K562 (cell line): ENCODE data around the gene ST6GALNAC5. TPM values are rescaled to one million over a fixed set of nuclear protein-coding genes. Genes with fewer than 3 reads are reported as not detected.

Source experiments
- ATAC-seq: fragments of 200-7000 bp; cut with Tn5 transposase; 3 replicates; pipeline ENCODE4 v1.9.1; 2020; ENCODE audit warnings: moderate library complexity
- BruUV-seq: library from RNA; stranded (reverse); fragments of 400-500 nt; replicated peaks from 2 replicates; lab custom pipeline; 2021; lab: Mats Ljungman, UMichigan
- CTCF ChIA-PET: fragments of 300-600 bp; formaldehyde crosslinking; extraction: SDS; loops from one replicate; lab custom pipeline; 2021; ENCODE audit warnings: low intra/inter-chr PET ratio; lab: Yijun Ruan, JAX
- POLR2A ChIA-PET: fragments of 300-600, 350-650 bp; sonication (Branson Sonifier 250); formaldehyde crosslinking; extraction: SDS; loops from one replicate; lab custom pipeline; 2021; ENCODE audit warnings: antibody characterized with exemption, inconsistent platforms; lab: Yijun Ruan, JAX
- DNase-seq, 4 experiments: peaks; one replicate each; pipeline versions ENCODE4 v3.0.0 to v3.0.0-alpha.2; 2011 to 2018; ENCODE audit warnings: low spot score in 3 of 4, mixed read lengths in 3 of 4; ENCODE audit errors: extremely low read depth in 1 of 4
- FAIRE-seq: peaks from 2 replicates; lab custom pipeline; 2011; peaks lifted over from hg19 to GRCh38; lab: Jason Lieb, UNC
- H2AFZ ChIP-seq: 2 replicates; pipeline ENCODE4 v1.6.0; 2011; ENCODE audit warnings: low read depth, low read length, control low read depth, inconsistent platforms
- H3K27ac ChIP-seq: fragments of 200-600 bp; 3 replicates; pipeline ENCODE4 v1.8.0; 2011; ENCODE audit warnings: low read depth, mild to moderate bottlenecking, control low read depth, inconsistent platforms, low read length, moderate library complexity, mixed read lengths; ENCODE audit errors: extremely low read depth
- H3K27me3 ChIP-seq, 2 experiments: fragments of 300-600 bp in 1 of 2; 2 replicates in 1 of 2; 3 replicates in 1 of 2; pipeline versions ENCODE4 v1.6.0 to v1.8.0; 2011; ENCODE audit warnings: inconsistent platforms in 2 of 2, low read length in 2 of 2, mild to moderate bottlenecking in 1 of 2, mixed read lengths in 1 of 2, moderate library complexity in 1 of 2; ENCODE audit not compliant: control insufficient read depth in 2 of 2, insufficient read depth in 2 of 2
- H3K36me3 ChIP-seq: fragments of 300-600 bp; 3 replicates; pipeline ENCODE4 v1.8.0; 2011; ENCODE audit warnings: mild to moderate bottlenecking, low read length, inconsistent platforms; ENCODE audit not compliant: control insufficient read depth, insufficient read depth
- H3K4me1 ChIP-seq, 2 experiments: fragments of 200-600 bp in 1 of 2; replicated peaks in 1 of 2; 2 replicates in 1 of 2; 3 replicates in 1 of 2; pipeline versions ENCODE4 v1.5.1 to v1.8.0; 2011; ENCODE audit warnings: inconsistent platforms in 2 of 2, low read length in 2 of 2, mild to moderate bottlenecking in 1 of 2, mixed read lengths in 1 of 2, moderate library complexity in 1 of 2; ENCODE audit not compliant: control insufficient read depth in 2 of 2, insufficient read depth in 2 of 2
- H3K4me2 ChIP-seq: 2 replicates; pipeline ENCODE4 v1.6.1; 2011; ENCODE audit warnings: low read length, control low read depth, inconsistent platforms, mixed read lengths; ENCODE audit not compliant: insufficient read depth
- H3K4me3 ChIP-seq: fragments of 200-600 bp; sonication (generic), shearing (Covaris generic); 2 replicates; pipeline ENCODE4 v1.5.1; 2016; ENCODE audit warnings: control low read depth, inconsistent platforms
- H3K79me2 ChIP-seq: fragments of 200-600 bp; 3 replicates; pipeline ENCODE4 v1.8.0; 2011; ENCODE audit warnings: low read length, inconsistent platforms; ENCODE audit not compliant: control insufficient read depth, insufficient read depth
- H3K9ac ChIP-seq, 2 experiments: 2 replicates each; pipeline versions ENCODE4 v1.6.0 to v1.6.1; 2011; ENCODE audit warnings: low read depth in 2 of 2, low read length in 2 of 2, control low read depth in 1 of 2, inconsistent platforms in 1 of 2, mild to moderate bottlenecking in 1 of 2, mixed read lengths in 1 of 2; ENCODE audit not compliant: insufficient read depth in 1 of 2
- H3K9me1 ChIP-seq: one replicate; pipeline ENCODE4 v1.6.0; 2011; ENCODE audit warnings: inconsistent platforms, mild to moderate bottlenecking, low read length, moderate library complexity; ENCODE audit not compliant: control insufficient read depth, insufficient read depth
- H3K9me3 ChIP-seq: replicated peaks from 2 replicates; pipeline ENCODE4 v1.5.1; 2011; ENCODE audit warnings: low read depth, low read length, inconsistent platforms; ENCODE audit not compliant: control insufficient read depth, insufficient read depth
- H4K20me1 ChIP-seq: replicated peaks from 2 replicates; pipeline ENCODE4 v1.6.1; 2011; ENCODE audit warnings: low read length, inconsistent platforms, mixed read lengths; ENCODE audit not compliant: control insufficient read depth, insufficient read depth
- ATF7 ChIP-seq: fragments of 450-650 bp; IDR thresholded peaks from 2 replicates; pipeline ENCODE4 v1.7.1; 2014; ENCODE audit warnings: mild to moderate bottlenecking, moderate library complexity
- FIP1L1 ChIP-seq: fragments of 200-400 bp; formaldehyde crosslinking; IDR thresholded peaks from 2 replicates; pipeline ENCODE4 v1.6.1; 2018; ENCODE audit warnings: mild to moderate bottlenecking, low read depth, low read length; ENCODE audit not compliant: poor library complexity, severe bottlenecking
- FOXM1 ChIP-seq, 2 experiments: fragments of 450-650 bp in 1 of 2; sonication (generic) in 1 of 2; formaldehyde crosslinking in 1 of 2; IDR thresholded peaks; 2 replicates each; pipeline versions ENCODE4 v1.6.1 to v1.9.0; 2017 to 2022; ENCODE audit warnings: low read depth in 2 of 2, mild to moderate bottlenecking in 2 of 2, missing genetic modification reagents in 1 of 2, moderate library complexity in 1 of 2
- HMGN3 ChIP-seq: IDR thresholded peaks from 2 replicates; pipeline ENCODE4 v1.6.1; 2011; ENCODE audit warnings: borderline replicate concordance, low read depth, mild to moderate bottlenecking, mixed read lengths, low read length; ENCODE audit not compliant: insufficient read length; ENCODE audit errors: extremely low read depth
- HNRNPUL1 ChIP-seq: fragments of 200-400 bp; formaldehyde crosslinking; IDR thresholded peaks from 2 replicates; pipeline ENCODE4 v1.6.1; 2017; ENCODE audit warnings: low read length
- JUN ChIP-seq, 2 experiments: sonication (generic) in 1 of 2; formaldehyde crosslinking in 1 of 2; IDR thresholded peaks; 2 replicates each; pipeline versions ENCODE4 v1.6.1 to v1.8.0; 2012 to 2022; ENCODE audit warnings: borderline replicate concordance in 2 of 2, mild to moderate bottlenecking in 2 of 2, improper control_type of control experiment in 1 of 2, low read depth in 1 of 2, low read length in 1 of 2, missing genetic modification reagents in 1 of 2
- JUND ChIP-seq, 2 experiments: IDR thresholded peaks; 2 replicates in 1 of 2; 3 replicates in 1 of 2; pipeline ENCODE4 v1.6.1; 2011; ENCODE audit warnings: borderline replicate concordance in 2 of 2, low read depth in 2 of 2, low read length in 2 of 2, improper control_type of control experiment in 1 of 2, missing biosample characterization in 1 of 2, missing genetic modification characterization in 1 of 2, missing genetic modification reagents in 1 of 2
- MEF2A ChIP-seq: IDR thresholded peaks from 2 replicates; pipeline ENCODE4 v1.6.1; 2011; ENCODE audit warnings: low read depth, mild to moderate bottlenecking, low read length, moderate library complexity; ENCODE audit not compliant: control insufficient read depth
- NFXL1 ChIP-seq: fragments of 450-650 bp; formaldehyde crosslinking; IDR thresholded peaks from 2 replicates; pipeline ENCODE4 v1.4.0; 2021; ENCODE audit warnings: mild to moderate bottlenecking
- NRF1 ChIP-seq, 2 experiments: fragments of 450-650 bp; IDR thresholded peaks in 1 of 2; conservative IDR thresholded peaks in 1 of 2; 2 replicates each; pipeline ENCODE4 v1.6.1; 2014; ENCODE audit warnings: mild to moderate bottlenecking in 2 of 2
- PHTF2 ChIP-seq: fragments of 250-450 bp; sonication (Bioruptor Pico); IDR thresholded peaks from 2 replicates; pipeline ENCODE4 v1.5.0; 2021; ENCODE audit warnings: mild to moderate bottlenecking
- ZFP36 ChIP-seq: fragments of 150-350 bp; IDR thresholded peaks from 2 replicates; pipeline ENCODE4 v1.6.1; 2018; ENCODE audit warnings: low read length, low read depth; ENCODE audit not compliant: partially characterized antibody
- ZNF583 ChIP-seq: fragments of 250-450 bp; sonication (Bioruptor Pico); IDR thresholded peaks from 2 replicates; pipeline ENCODE4 v1.4.0; 2020
- WGBS: fragments of 100-300 bp; shearing (Covaris generic); methylation state at CpG from one replicate; pipeline ENCODE4 v1.1.6; 2016; ENCODE audit warnings: low coverage, mixed read lengths; ENCODE audit not compliant: insufficient coverage; ENCODE audit errors: missing lambda C conversion rate; 5-methylcytosine and 5-hydroxymethylcytosine counted together
- in situ Hi-C: fragments of 300-500 bp; cut with MboI; formaldehyde crosslinking; loops from 4 replicates; pipeline ENCODE4 v1.15.0; 2018; ENCODE audit warnings: inconsistent platforms, mixed read lengths
- intact Hi-C: fragments of 100-400 bp; cut with micrococcal nuclease; formaldehyde crosslinking; loops from 2 replicates; pipeline ENCODE4 v1.14.2; 2022
- polyA plus RNA-seq, 8 experiments: library from polyadenylated mRNA; depleted of rRNA in 4 of 8; stranded (reverse) in 5 of 8; unstranded in 3 of 8; fragments of >200 nt; fragmentation: Nextera tagmentation in 2 of 8; fragmentation: Illumina TruSeq in 1 of 8; extraction: Ambion mirVana in 2 of 8; extraction: Trizol in 1 of 8; gene quantifications; 2 replicates each; pipeline versions ENCODE4 v1.2.1 to v1.2.3, GENCODE V29; 2011 to 2014; ENCODE audit warnings: inconsistent platforms in 1 of 8, missing spikeins in 1 of 8
- total RNA-seq, 7 experiments: library from RNA; depleted of rRNA in 6 of 7; stranded (reverse); fragments of >200 nt in 6 of 7; fragmentation: Illumina TruSeq in 2 of 7; extraction: Trizol in 2 of 7; gene quantifications; 2 replicates each; pipeline versions ENCODE4 v1.2.1 to v1.2.3, GENCODE V29; 2011 to 2021; ENCODE audit warnings: low replicate concordance in 1 of 7

ST6GALNAC5 gene
- total and polyA plus RNA-seq, 9 of the 15 experiments (the other 6 are each of a cell fraction or from before 2014, with no cell fraction given): 0.04 to 0.14 TPM; not detected in 7

DNA sequence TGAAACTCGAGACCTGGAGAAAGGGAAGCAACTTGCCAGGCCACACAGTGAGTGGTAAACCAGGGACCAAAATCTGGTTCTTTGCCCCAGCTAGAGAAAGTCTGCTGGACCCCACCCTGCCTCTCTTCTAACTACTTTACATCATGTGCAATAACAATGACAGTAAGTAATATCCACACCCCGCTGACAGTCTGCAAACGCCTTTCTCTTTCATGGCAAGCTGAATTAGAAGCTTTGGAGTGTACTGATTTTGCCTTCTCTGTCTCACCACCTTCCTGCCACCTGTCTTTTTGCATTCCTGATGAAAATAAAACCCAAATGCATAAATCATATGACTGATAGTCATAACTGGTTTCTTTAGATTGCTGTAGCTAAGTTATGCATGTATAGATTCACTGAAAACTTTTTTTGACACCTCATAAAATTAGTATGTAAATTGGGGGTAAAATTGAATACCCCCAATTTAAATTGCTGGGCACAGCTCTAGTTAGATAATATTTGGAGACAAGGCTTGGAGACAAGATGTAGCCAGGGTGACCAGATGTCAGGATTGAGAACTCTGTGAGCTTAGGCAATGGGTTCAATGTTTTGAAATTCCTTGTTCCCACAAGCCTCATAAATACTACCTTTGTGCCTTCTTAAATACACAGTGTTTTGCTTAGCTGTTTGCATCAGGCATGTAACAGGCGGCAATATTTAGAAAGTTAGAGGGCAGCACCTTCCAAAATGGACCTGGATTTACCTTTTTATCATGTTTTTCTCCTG is 73.5 kb downstream of the ST6GALNAC5 start:
- Histone ChIP-seq H2AFZ (no peak overlapping the region), H3K4me1 (no peaks in the 10 kb centered on the region), H3K4me2 (no peak overlapping the region), H3K4me3 (no peak overlapping the region), H3K9ac (no peak overlapping the region), H3K9me1 (no peaks in the 10 kb centered on the region), H4K20me1 (no peaks in the 10 kb centered on the region), H3K36me3 (no peaks in the 10 kb centered on the region), H3K27me3 (no peaks in the 10 kb centered on the region), H3K9me3 (no peaks in the 10 kb centered on the region), H3K27ac (no peak overlapping the region), H3K79me2 (no peaks in the 10 kb centered on the region)
- CTCF ChIA-PET: no interaction called here
- BruUV-seq: no TSS peak
- FAIRE-seq (no peak), DNase-seq (no peak), ATAC-seq (no peak)
- intact Hi-C loops (no loop called here), in situ Hi-C loops (no loop called here)
- 0% methylated on average over 4 of the region's 4 CpGs for WGBS
- POLR2A ChIA-PET: no interaction called here
- TF ChIP-seq HNRNPUL1: no peak
- no peak for TF ChIP-seq FOXM1 (IDR thresholded peaks at IDR 0.05; ENCODE audit: low read depth)
- TF ChIP-seq FOXM1 (CRISPR knock-in tag; IDR thresholded peaks at IDR 0.05; ENCODE audit: low read depth): no peak
- no peak for TF ChIP-seq ZNF583 (CRISPR knock-in tag)
- TF ChIP-seq MEF2A: no peak
- no peak for TF ChIP-seq NFXL1 (CRISPR knock-in tag)

- in situ Hi-C loops: no loop called here
- TF ChIP-seq PHTF2: no peak
- TF ChIP-seq ATF7: no peak
- no peak for TF ChIP-seq FIP1L1
- TF ChIP-seq JUND (IDR thresholded peaks at IDR 0.05; ENCODE audit: borderline replicate concordance, low read depth, low read length): no peak
- no peak for TF ChIP-seq JUND (tag; IDR thresholded peaks at IDR 0.05; ENCODE audit: borderline replicate concordance, low read depth, low read length)
- TF ChIP-seq NRF1 (conservative IDR thresholded peaks at IDR 0.05 in 1 of 2, IDR thresholded peaks at IDR 0.05 in 1 of 2): no peak
- TF ChIP-seq ZFP36: no peak
- no peak for TF ChIP-seq HMGN3
- no peak for TF ChIP-seq JUN (IDR thresholded peaks at IDR 0.05; ENCODE audit: borderline replicate concordance, low read depth, low read length)
- no peak for TF ChIP-seq JUN (CRISPR knock-in tag; IDR thresholded peaks at IDR 0.05; ENCODE audit: borderline replicate concordance)
- TF ChIP-seq, all 486 proteins: peak for 0
- Histone ChIP-seq H3K9ac (no peak overlapping the region), H3K79me2 (no peaks in the 10 kb centered on the region), H3K36me3 (no peaks in the 10 kb centered on the region), H3K27ac (no peak overlapping the region), H3K4me1 (no peaks in the 10 kb centered on the region), H3K9me1 (no peaks in the 10 kb centered on the region), H3K4me3 (no peak overlapping the region), H3K27me3 (no peaks in the 10 kb centered on the region), H4K20me1 (no peaks in the 10 kb centered on the region), H3K4me2 (no peak overlapping the region), H2AFZ (no peak overlapping the region), H3K9me3 (no peaks in the 10 kb centered on the region)
- intact Hi-C loops: no loop called here
- no TSS peak for BruUV-seq
- DNase-seq: no peak
- no peak for ATAC-seq
- ChIA-PET POLR2A (no interaction called here), CTCF (interaction anchor here (0.6 kb wide), 1 partner anchor 176 kb away, joined by 3 read pairs; no protein-coding TSS in a partner anchor)
- 0% methylated on average over 2 of the region's 2 CpGs for WGBS
- no peak for FAIRE-seq
Measured at GRCh38 chr1:76942549-76942948, 75.3 kb downstream of the ST6GALNAC5 start.
